NOMO-1 (cell line): Measurements from ENCODE around the gene ORMDL1.

ENCODE experiments used
- DNase-seq, 2 experiments: peaks; one replicate each; lab custom pipeline; 2025; ENCODE audit not compliant: unreplicated experiment in 2 of 2; lab: John Stamatoyannopoulos, UW

Gene ORMDL1, protein sequence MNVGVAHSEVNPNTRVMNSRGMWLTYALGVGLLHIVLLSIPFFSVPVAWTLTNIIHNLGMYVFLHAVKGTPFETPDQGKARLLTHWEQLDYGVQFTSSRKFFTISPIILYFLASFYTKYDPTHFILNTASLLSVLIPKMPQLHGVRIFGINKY

GRCh38 chr2:189783927-189784867, at the start of gene ORMDL1, which contains the start of gene PMS1:
Gene ORMDL1 (minus strand): TSS chr2:189784339. CDS start chr2:189782595, 1,744 bp downstream.
Gene PMS1 (plus strand): TSS chr2:189784450. CDS start chr2:189791810, 7,360 bp downstream.
- DNase-seq, result peak; percentile 90 to 93

DNA sequence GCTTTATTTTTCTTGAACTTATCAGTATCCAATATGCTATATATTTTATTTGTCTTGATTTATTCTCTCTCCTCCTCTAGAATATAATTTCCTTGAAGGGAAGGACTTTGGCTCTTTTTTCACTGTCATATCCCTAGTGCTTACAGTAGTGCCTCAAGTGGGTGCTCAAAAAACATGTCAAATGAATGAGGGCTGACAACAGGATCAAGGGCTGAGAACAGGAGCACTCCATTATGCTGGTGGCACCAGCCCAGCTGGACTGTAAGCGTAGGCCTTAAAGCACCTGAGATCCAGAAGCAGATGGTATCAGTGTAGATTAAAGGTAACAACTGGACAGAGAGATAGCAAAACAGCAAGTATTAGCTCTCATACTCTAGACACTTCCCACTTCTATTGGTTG, 46.4 kb upstream of the ORMDL1 start:
- DNase-seq, result no peak

GRCh38 chr2:189829102-189829833, 45.1 kb upstream of the ORMDL1 start:
- DNase-seq, result no peak

- no peak for DNase-seq
These were observed 41.9 kb upstream of the ORMDL1 start for GRCh38 chr2:189826039-189826438.

DNA sequence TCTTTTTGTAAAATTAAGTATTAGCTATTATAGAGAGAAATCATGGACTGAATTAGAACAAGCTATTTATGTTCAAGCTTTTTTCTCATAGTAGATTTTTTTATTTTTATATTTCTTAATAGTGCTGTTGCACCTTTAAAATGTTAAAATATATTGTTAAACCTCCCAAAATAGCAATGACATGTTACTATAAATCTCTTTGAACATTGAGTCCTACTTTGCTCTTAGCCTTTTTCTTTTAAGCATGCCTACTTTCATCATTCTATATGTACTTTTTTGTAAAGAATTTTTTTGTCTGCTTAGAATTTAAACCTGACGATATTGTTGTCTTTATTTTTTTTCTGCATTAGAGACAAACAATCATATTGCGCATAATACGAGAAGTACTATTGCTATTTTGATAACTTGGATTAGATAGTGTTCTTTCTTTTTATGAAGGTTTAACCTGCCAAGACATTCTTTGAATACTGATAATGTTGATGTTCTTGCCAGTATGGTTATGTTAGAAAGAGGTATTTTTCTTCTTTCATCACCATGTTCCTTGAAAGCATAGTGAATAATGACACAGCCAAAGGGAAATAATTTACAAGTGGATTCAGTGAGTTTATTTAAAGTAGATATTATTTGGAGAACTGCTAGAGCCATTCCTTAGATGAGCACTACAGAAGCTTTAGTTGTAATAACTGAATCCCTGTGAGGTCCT, 40.7 kb upstream of the ORMDL1 start:
- DNase-seq, result no peak

GRCh38 chr2:189821953-189822748, 38.0 kb upstream of the ORMDL1 start:
- no peak for DNase-seq

GRCh38 chr2:189819297-189819704, 35.2 kb upstream of the ORMDL1 start:
- DNase-seq, result no peak

DNA sequence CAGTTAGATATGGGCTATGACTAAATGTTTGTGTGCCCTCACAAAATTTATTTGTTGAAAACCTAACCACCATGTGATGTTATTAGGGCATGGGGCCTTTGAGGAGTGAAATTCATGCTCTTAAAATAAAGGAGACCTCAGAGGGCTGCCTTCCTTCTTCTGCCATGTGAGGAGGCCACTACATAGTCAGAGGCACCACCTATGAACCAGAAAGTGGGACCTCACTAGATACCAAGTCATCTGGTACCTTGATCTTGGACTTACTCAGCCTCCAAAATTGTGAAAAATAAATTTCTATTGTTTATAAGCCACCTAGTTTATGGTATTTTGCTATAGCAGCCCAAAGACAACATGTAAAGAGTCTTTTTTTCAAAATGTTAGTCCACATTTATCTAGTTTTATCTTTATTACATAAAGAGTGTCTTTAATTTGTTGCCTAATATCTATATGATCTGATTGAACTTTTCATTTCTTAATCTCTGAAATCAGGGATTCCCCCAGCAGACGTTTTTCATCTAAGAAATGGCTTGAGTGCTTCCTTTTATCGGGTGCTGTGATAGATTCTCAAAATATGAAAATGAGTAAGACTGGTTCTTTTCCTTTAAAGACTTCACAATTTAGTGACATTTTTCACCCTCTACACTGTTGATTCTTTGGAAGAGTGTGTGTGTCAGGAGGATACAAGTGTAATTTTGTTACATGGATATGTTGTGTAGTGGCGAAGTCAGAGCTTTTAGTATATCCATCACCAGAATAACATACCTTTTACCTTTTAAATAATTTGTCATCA, 34.3 kb upstream of the ORMDL1 start:
- DNase-seq, result no peak

DNA sequence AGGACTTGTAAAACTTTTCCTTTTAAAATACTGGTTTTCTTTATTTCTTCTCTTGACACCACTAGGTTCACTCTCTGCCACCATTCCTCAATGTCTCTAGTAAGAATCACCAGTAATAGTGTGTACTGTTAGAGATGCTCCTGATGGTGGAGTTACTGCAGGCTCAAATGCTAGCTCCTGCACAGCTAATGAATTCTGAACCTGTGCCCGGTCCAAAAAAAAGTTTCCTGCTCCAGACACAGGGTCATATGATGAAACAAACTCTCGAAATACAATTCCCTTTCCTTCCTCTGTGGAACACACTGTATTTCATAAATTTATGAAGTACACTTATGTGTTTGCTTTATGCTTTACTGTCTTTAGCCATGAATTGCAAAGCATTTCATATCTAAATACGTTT, 19.3 kb upstream of the ORMDL1 start:
- DNase-seq, result no peak

DNA sequence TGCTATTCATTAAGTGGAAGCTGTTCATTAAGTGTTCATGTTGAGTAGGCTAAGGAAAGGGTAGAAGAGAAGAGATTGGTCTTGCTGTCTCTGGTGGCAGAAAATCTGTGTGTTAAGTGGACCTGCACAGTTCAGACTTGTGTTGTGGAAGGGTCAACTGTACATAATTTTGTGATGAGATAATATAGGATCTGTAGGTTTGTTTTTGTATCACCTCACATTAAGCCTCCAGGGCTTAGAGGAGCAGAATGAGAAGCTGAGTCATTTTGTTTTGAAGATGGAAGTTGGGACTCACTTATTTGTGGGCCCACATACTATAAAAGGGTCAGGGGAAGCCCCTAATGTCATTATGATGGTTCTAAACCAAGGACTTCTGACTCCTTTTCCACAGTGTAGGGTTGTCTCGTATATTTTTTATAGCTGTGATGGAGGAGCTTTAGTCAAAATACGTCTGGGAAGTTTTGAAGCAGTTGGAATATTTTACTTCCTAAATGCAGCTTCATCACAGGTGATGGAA, 18.3 kb upstream of the ORMDL1 start:
- DNase-seq, result no peak

GRCh38 chr2:189799531-189799930, 15.4 kb upstream of the ORMDL1 start:
- no peak for DNase-seq

GRCh38 chr2:189799030-189799331, 14.8 kb upstream of the ORMDL1 start:
- no peak for DNase-seq

- DNase-seq, result peak in 1 of 2 experiments; percentile 46
These were observed 14.3 kb upstream of the ORMDL1 start for GRCh38 chr2:189798312-189799029.

GRCh38 chr2:189797902-189798301, 13.8 kb upstream of the ORMDL1 start:
- DNase-seq, result no peak

GRCh38 chr2:189794310-189794709, 10.2 kb upstream of the ORMDL1 start:
- DNase-seq, result no peak

GRCh38 chr2:189791338-189792042, 7.4 kb upstream of the ORMDL1 start:
- DNase-seq, result no peak

GRCh38 chr2:189783451-189783926, 650 bp downstream of the ORMDL1 start:
- peak; percentile 36 to 55 for DNase-seq

GRCh38 chr2:189782221-189782671, 1.9 kb downstream of the ORMDL1 start:
- peak; percentile 12 to 59 for DNase-seq
